Cardiac muscle cell (in vitro differentiated cells and primary cell): Measurements from ENCODE around the gene WDR86. TPM values are rescaled to one million over a fixed set of nuclear protein-coding genes. Genes with fewer than 3 reads are reported as not detected.

ENCODE experiments used
- DNase-seq, 2 donors: peaks; one replicate each; pipeline versions ENCODE4 v3.0.0 to v3.0.0-alpha.2; 2010 to 2017; ENCODE audit warnings: low read depth in 1 of 2, low spot score in 1 of 2
- H3K27ac ChIP-seq: fragments of 200-600 bp; sonication (generic); 2 replicates; pipeline ENCODE4 v1.5.1; 2016
- H3K27me3 ChIP-seq: fragments of 200-600 bp; sonication (generic); 2 replicates; pipeline ENCODE4 v1.6.0; 2016; ENCODE audit warnings: control low read depth
- H3K36me3 ChIP-seq: fragments of 200-600 bp; sonication (generic); 2 replicates; pipeline ENCODE4 v1.5.1; 2016; ENCODE audit warnings: control low read depth
- H3K4me1 ChIP-seq: fragments of 200-600 bp; sonication (generic); 2 replicates; pipeline ENCODE4 v1.8.1; 2017; ENCODE audit warnings: low read depth, mild to moderate bottlenecking, mixed run types
- H3K4me3 ChIP-seq: fragments of 200-600 bp; sonication (generic); 2 replicates; pipeline ENCODE4 v1.5.1; 2016; ENCODE audit warnings: mild to moderate bottlenecking
- H3K9me3 ChIP-seq: fragments of 200-600 bp; sonication (generic); 2 replicates; pipeline ENCODE4 v1.5.1; 2017; ENCODE audit warnings: low read depth, mild to moderate bottlenecking, control low read depth
- polyA plus RNA-seq: library from polyadenylated mRNA; unstranded; fragments of >200 nt; fragmentation: Nextera tagmentation; extraction: Ambion mirVana; gene quantifications from 2 replicates; pipeline ENCODE4 v1.2.1, GENCODE V29; 2016
- total RNA-seq: library from RNA; depleted of rRNA; stranded (reverse); fragments of >200 nt; gene quantifications from 2 replicates; pipeline ENCODE4 v1.2.3, GENCODE V29; 2016
- TF ChIP-seq, protein P1 (sequence below): IDR thresholded peaks from 2 replicates; pipeline ENCODE4 v1.5.1; 2012; ENCODE audit warnings: low read depth, mild to moderate bottlenecking, low read length

Gene WDR86
- total and polyA plus RNA-seq, 2 experiments from 2014 or later, result 58.8 to 130 TPM

GRCh38 chr7:151412318-151412717 is 2.5 kb upstream of the WDR86 start:
- H3K9me3 ChIP-seq, result no peaks in the 10 kb centered on the region
- no peaks in the 10 kb centered on the region for H3K27me3 ChIP-seq

GRCh38 chr7:151411551-151411950 is 1.7 kb upstream of the WDR86 start:
- no peak for DNase-seq
- no peaks in the 10 kb centered on the region for H3K27me3 ChIP-seq
- TF ChIP-seq, protein P1, sequence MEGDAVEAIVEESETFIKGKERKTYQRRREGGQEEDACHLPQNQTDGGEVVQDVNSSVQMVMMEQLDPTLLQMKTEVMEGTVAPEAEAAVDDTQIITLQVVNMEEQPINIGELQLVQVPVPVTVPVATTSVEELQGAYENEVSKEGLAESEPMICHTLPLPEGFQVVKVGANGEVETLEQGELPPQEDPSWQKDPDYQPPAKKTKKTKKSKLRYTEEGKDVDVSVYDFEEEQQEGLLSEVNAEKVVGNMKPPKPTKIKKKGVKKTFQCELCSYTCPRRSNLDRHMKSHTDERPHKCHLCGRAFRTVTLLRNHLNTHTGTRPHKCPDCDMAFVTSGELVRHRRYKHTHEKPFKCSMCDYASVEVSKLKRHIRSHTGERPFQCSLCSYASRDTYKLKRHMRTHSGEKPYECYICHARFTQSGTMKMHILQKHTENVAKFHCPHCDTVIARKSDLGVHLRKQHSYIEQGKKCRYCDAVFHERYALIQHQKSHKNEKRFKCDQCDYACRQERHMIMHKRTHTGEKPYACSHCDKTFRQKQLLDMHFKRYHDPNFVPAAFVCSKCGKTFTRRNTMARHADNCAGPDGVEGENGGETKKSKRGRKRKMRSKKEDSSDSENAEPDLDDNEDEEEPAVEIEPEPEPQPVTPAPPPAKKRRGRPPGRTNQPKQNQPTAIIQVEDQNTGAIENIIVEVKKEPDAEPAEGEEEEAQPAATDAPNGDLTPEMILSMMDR, result no peak
- H3K4me3 ChIP-seq, result no peak overlapping the region
- no peaks in the 10 kb centered on the region for H3K9me3 ChIP-seq
- H3K4me1 ChIP-seq, result peaks cover 4% of the 10 kb centered on the region
- no peaks in the 10 kb centered on the region for H3K36me3 ChIP-seq
- no peak overlapping the region for H3K27ac ChIP-seq

More at GRCh38 chr7:151412318-151412717, 2.5 kb upstream of the WDR86 start:
- Histone ChIP-seq H3K36me3 (no peaks in the 10 kb centered on the region), H3K4me1 (peaks cover 4% of the 10 kb centered on the region), H3K27ac (no peak overlapping the region), H3K4me3 (no peak overlapping the region)
- DNase-seq, result no peak
- TF ChIP-seq, protein P1, result no peak

- no peaks in the 10 kb centered on the region for H3K9me3 ChIP-seq
- peaks cover 4% of the 10 kb centered on the region for H3K4me1 ChIP-seq
- H3K27me3 ChIP-seq, result no peaks in the 10 kb centered on the region
- peak overlapping the region; percentile 80 for H3K27ac ChIP-seq
- TF ChIP-seq, protein P1, result no peak
- H3K4me3 ChIP-seq, result peak overlapping the region; percentile 62
- peak; percentile 74 to 84 for DNase-seq
- H3K36me3 ChIP-seq, result no peaks in the 10 kb centered on the region
These were observed 860 bp upstream of the WDR86 start for GRCh38 chr7:151410405-151411390.

DNA sequence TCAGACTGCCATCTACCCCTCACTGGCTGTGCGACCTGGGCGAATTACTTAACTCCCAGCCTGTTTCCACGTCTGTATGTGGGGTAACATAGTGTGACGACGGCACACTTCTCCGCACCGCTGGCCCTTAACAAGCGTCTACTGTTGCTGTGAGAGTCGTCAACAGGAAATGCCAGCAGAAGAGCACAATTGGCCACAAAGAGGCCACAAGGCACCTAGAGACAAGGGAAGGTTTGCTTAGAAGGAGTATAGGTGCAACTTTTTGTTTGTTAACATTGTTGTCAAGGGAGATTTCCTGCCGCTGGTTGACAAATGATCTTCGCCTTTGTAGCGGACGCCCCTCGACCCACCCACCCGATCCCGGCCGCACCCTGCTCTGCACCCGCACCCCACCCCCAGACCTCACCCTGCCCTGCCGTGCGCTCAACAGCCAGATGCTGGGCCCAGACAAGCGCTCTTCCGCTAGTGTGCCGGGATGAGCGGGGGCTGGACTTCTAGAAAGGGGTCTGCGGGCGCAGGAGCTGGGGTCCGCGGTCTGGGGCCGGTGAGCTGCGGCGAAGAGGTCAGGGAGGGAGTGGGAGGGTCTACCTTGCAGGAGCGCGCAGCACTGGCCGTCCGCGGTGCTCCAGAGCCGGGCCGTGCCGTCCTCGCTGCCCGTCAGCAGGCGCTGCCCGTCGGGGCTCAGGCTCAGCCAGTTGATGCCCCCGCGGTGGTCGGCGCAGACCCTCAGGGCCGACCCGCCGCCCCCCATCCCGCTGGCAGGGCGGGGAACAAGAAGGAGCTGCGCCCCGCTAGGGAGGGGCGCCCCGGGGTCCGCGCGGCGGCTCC is 785 bp downstream of the WDR86 start:
- no peaks in the 10 kb centered on the region for H3K36me3 ChIP-seq
- H3K27ac ChIP-seq, result peak overlapping the region; percentile 80
- H3K4me3 ChIP-seq, result peak overlapping the region; percentile 62
- peaks cover 4% of the 10 kb centered on the region for H3K4me1 ChIP-seq
- DNase-seq, result peak; percentile 55 to 80
- no peaks in the 10 kb centered on the region for H3K27me3 ChIP-seq
- H3K9me3 ChIP-seq, result no peaks in the 10 kb centered on the region
- TF ChIP-seq, protein P1, result no peak

GRCh38 chr7:151408498-151408838 is 1.4 kb downstream of the WDR86 start:
- H3K27ac ChIP-seq, result no peak overlapping the region
- DNase-seq, result no peak
- TF ChIP-seq, protein P1, result no peak
- peaks cover 4% of the 10 kb centered on the region for H3K4me1 ChIP-seq
- H3K36me3 ChIP-seq, result no peaks in the 10 kb centered on the region
- no peaks in the 10 kb centered on the region for H3K9me3 ChIP-seq
- H3K27me3 ChIP-seq, result no peaks in the 10 kb centered on the region
- H3K4me3 ChIP-seq, result peak overlapping the region; percentile 62
